Epidermal melanocyte (primary cell): ENCODE data around the gene IL6R.
"Not testable (repeated sequence)": the region's sequence is repeated elsewhere in the genome, so short reads cannot be mapped to it uniquely, and the experiment has no call there.

Experiments used
- DNase-seq: peaks from one replicate; pipeline ENCODE4 v3.0.0; 2011; ENCODE audit warnings: low spot score; ENCODE audit not compliant: insufficient read length

IL6R gene

GRCh38 chr1:154404984-154405746, at the start of gene IL6R:
Gene IL6R (plus strand): TSS chr1:154405343. CDS start chr1:154405630, 287 bp downstream.
- peak; percentile 32 for DNase-seq

GRCh38 chr1:154358519-154358918, 46.6 kb upstream of the IL6R start:
- DNase-seq: no peak

- DNase-seq: no peak
These were observed 44.9 kb upstream of the IL6R start for GRCh38 chr1:154360288-154360687.

- DNase-seq: not testable (repeated sequence)
These were observed 44.3 kb upstream of the IL6R start for GRCh38 chr1:154360881-154361280.

GRCh38 chr1:154361357-154361756, 43.8 kb upstream of the IL6R start:
- DNase-seq: no peak

GRCh38 chr1:154371436-154371835, 33.7 kb upstream of the IL6R start:
- no peak for DNase-seq

- DNase-seq: not testable (repeated sequence)
These were observed 31.3 kb upstream of the IL6R start for GRCh38 chr1:154373777-154374357.

- no peak for DNase-seq
These were observed 25.8 kb upstream of the IL6R start for GRCh38 chr1:154379301-154379700.

- no peak for DNase-seq
These were observed 20.3 kb upstream of the IL6R start for GRCh38 chr1:154384650-154385489.

- no peak for DNase-seq
These were observed 18.3 kb upstream of the IL6R start for GRCh38 chr1:154386643-154387352.

GRCh38 chr1:154391086-154391770, 13.9 kb upstream of the IL6R start:
- no peak for DNase-seq

- no peak for DNase-seq
These were observed 7.0 kb upstream of the IL6R start for GRCh38 chr1:154398141-154398540.

GRCh38 chr1:154398678-154399077, 6.5 kb upstream of the IL6R start:
- no peak for DNase-seq

- DNase-seq: no peak
These were observed 4.8 kb upstream of the IL6R start for GRCh38 chr1:154400381-154400801.

- no peak for DNase-seq
These were observed 2.7 kb upstream of the IL6R start for GRCh38 chr1:154402409-154402921.

GRCh38 chr1:154403261-154403943, 1.7 kb upstream of the IL6R start:
- DNase-seq: no peak

- no peak for DNase-seq
These were observed 1.2 kb upstream of the IL6R start for GRCh38 chr1:154403983-154404382.

- DNase-seq: no peak
These were observed 622 bp upstream of the IL6R start for GRCh38 chr1:154404511-154404931.

- peak; percentile 42 for DNase-seq
These were observed 816 bp downstream of the IL6R start for GRCh38 chr1:154405747-154406571.
